Upper lobe of left lung (tissue), 4 donors: Measurements from ENCODE around the gene BCAS1.

Experiments used
- POLR2AphosphoS5 ChIP-seq, 2 donors: sonication (generic); formaldehyde crosslinking; IDR thresholded peaks; one replicate each; pipeline ENCODE4 v1.5.1; 2017; ENCODE audit warnings: antibody characterized with exemption in 2 of 2
- TF ChIP-seq, protein P1 (sequence below), 6 experiments: fragments of 450-650 bp in 4 of 6; fragments of 200-600 bp in 2 of 6; sonication (generic) in 2 of 6; IDR thresholded peaks; one replicate each; pipeline ENCODE4 v1.5.1; 2016 to 2019; ENCODE audit warnings: antibody characterized with exemption in 6 of 6

GRCh38 chr20:54111460-54111859 lies 41.1 kb upstream of the BCAS1 start:
- TF ChIP-seq, protein P1, sequence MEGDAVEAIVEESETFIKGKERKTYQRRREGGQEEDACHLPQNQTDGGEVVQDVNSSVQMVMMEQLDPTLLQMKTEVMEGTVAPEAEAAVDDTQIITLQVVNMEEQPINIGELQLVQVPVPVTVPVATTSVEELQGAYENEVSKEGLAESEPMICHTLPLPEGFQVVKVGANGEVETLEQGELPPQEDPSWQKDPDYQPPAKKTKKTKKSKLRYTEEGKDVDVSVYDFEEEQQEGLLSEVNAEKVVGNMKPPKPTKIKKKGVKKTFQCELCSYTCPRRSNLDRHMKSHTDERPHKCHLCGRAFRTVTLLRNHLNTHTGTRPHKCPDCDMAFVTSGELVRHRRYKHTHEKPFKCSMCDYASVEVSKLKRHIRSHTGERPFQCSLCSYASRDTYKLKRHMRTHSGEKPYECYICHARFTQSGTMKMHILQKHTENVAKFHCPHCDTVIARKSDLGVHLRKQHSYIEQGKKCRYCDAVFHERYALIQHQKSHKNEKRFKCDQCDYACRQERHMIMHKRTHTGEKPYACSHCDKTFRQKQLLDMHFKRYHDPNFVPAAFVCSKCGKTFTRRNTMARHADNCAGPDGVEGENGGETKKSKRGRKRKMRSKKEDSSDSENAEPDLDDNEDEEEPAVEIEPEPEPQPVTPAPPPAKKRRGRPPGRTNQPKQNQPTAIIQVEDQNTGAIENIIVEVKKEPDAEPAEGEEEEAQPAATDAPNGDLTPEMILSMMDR (IDR thresholded peaks at IDR 0.05) = no peak
- no peak for TF ChIP-seq POLR2AphosphoS5 (IDR thresholded peaks at IDR 0.05)
